Smooth muscle cell of the brain vasculature (primary cell): ENCODE data around the gene UBQLN1.

Source experiments
- DNase-seq: peaks from one replicate; pipeline ENCODE4 v3.0.0-alpha.2; 2012; ENCODE audit warnings: low read depth, low spot score

UBQLN1 gene

GRCh38 chr9:83691492-83691891 is 16.3 kb downstream of the UBQLN1 start:
- DNase-seq: no peak

- no peak for DNase-seq
Observed at GRCh38 chr9:83688921-83689320, 18.8 kb downstream of the UBQLN1 start.

- DNase-seq: no peak
Observed at GRCh38 chr9:83681490-83681889, 26.3 kb downstream of the UBQLN1 start.

DNA sequence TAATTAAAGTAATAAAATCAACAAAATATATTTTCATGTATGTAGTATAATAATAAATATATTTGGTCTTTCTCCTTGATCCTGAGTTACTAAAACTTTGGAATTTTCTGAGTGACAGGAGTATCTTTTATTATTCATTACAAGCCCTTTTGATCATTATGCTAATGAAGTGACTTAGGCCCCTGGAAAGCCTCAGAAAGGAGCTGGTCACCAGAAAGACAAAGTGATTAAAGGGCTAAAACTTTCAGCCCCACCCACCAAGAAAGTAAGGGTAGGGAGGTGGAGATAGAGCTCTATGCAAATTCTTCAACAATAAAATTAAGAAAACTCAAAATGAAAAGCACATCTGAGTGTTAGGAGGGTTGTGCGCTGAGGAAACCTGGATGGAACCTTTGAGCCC is 27.5 kb downstream of the UBQLN1 start:
- DNase-seq: no peak

DNA sequence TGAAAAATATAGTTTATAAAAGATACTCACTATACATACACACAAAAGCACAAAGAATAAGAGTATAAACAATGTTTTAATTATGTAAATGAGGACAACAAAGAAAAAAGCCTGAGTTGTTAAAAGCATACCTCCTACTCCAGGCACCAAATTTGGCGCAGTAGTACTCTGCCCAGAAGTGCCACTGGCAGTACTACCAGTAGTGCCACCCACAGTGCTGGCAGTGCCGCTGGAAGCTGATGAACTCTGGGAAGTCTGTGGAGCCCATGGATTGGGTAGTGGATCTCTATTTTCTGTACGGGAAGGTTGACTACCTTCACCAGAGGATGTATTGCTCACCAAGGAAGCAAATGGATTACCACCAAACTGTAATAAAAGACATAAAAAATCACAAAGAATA is 30.2 kb downstream of the UBQLN1 start:
- no peak for DNase-seq

- no peak for DNase-seq
Observed at GRCh38 chr9:83675466-83675865, 32.3 kb downstream of the UBQLN1 start.

DNA sequence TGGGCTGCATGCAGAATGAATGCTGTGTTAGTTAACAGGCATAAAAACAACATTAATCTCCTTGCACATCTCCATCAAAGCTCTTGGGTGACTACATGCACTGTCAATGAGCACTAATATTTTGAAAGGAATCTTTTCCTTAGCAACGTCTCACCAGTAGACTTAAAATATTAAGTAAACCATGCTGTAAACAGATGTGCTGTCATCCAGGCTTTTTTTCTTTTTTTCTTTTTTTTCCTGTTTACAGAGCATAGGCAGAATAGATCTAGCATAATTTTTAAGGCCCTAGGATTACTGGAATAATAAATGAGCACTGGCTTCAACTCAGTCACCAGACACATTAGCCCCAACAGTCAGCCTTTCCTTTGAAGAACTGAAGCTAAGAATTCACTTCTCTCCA is 36.3 kb downstream of the UBQLN1 start:
- DNase-seq: no peak

- DNase-seq: no peak
Observed at GRCh38 chr9:83670381-83670780, 37.4 kb downstream of the UBQLN1 start.

DNA sequence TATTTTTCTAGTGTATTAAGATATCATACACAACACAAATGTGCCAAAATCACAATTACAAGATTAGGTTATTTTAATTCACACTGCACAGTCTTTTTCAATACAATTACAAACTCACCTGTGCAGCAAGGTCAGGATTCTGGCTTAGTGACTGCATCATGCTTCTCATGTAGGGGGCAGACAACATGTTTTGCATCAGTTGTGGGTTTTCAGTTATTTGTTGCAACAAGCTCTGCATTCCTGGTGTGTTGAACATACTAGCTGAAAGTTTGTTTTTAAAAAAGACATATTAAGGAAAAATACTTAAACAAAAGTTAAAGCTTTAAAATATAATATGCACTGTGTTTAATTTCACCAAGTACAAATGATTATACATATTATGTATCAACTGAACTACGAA is 38.7 kb downstream of the UBQLN1 start:
- DNase-seq: no peak

DNA sequence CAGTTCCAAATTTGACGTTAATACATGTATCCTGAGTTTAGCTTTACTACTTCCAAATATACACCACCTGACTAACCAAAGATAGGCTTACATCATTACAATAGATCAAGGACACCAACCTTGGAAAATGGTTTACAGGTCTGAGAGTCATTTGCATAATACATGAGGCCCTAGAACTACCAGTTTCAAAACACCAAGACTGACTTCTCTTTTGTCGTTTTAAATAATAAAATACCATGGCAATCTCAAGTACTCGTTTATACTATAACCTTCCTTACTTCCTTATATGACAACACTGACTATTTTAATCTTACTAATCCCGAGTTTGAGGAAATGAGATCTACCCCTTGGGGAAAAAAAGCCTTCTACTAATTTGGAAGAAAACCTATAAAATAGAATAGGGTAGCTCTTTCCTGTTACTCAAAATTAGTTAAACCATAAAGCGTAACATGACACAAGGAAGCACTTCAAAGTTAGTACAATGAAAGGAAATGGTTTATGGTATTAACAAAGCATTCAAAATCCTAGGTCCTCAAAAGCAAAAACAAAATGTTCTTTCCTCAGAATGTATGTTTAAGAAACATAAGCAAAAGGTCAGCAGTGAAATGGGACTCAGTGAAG is 42.1 kb downstream of the UBQLN1 start:
- no peak for DNase-seq

- DNase-seq: no peak
Observed at GRCh38 chr9:83662933-83663332, 44.8 kb downstream of the UBQLN1 start.

GRCh38 chr9:83656952-83657351 is 50.8 kb downstream of the UBQLN1 start:
- DNase-seq: no peak

GRCh38 chr9:83656032-83656680 is 51.6 kb downstream of the UBQLN1 start:
- no peak for DNase-seq

GRCh38 chr9:83655433-83655832 is 52.3 kb downstream of the UBQLN1 start:
- DNase-seq: no peak

- no peak for DNase-seq
Observed at GRCh38 chr9:83652433-83652832, 55.3 kb downstream of the UBQLN1 start.

DNA sequence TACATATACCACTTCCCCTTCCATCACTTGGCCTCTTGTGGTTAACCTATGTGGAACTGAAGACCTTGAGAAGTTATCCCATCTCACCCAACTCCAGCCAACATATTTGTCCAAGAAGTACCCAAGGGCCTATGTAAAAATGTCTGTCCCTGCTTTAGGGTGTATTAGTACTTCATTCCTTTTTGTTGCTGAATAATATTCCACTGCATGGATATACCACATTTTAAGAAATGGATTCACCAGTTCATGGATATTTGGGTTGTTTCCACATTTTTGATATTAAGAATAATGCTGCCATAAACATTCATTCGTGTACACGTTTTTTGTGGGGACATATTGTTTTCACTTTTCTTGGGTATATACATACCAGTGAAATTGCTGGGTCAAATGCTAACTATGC is 56.2 kb downstream of the UBQLN1 start:
- DNase-seq: no peak

DNA sequence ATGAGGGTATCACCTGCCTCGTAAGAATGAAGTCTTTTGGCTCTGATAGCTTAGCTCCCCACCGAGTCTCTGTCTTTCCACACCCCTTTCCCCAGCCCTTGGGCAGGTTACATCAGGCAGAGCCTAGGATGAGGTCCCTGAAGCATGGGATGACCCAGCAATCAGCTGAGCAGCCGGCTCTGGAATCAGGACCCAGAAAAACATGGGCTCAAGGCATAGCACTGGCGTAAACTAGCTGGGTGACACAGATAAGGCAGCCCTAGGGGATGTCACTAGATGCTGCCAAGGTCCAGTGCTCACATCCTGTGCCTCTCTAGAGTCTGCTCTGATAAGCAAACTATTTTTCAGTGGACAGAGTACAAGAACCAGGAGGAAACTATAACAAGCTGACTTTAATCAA is 58.2 kb downstream of the UBQLN1 start:
- DNase-seq: no peak

DNA sequence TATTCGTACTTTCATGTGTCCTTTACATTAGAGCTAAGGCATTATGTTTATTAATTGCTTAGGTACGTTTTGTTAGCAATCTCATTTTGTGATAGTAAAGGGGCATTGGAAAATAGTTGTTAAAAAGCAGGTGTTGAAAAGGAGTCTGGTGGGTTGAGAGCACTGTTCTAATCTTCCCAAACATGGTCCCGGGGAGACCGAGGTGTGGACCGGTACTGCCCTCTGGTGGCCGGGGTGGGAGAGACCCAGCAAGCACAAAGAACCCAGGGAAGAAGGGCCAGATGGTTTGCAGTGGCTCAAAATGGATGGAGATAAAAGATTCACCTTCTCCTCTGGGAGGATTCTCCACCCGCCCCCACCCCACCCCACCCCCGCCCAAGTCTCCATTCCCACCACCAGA is 58.7 kb downstream of the UBQLN1 start:
- DNase-seq: peak; percentile 4

DNA sequence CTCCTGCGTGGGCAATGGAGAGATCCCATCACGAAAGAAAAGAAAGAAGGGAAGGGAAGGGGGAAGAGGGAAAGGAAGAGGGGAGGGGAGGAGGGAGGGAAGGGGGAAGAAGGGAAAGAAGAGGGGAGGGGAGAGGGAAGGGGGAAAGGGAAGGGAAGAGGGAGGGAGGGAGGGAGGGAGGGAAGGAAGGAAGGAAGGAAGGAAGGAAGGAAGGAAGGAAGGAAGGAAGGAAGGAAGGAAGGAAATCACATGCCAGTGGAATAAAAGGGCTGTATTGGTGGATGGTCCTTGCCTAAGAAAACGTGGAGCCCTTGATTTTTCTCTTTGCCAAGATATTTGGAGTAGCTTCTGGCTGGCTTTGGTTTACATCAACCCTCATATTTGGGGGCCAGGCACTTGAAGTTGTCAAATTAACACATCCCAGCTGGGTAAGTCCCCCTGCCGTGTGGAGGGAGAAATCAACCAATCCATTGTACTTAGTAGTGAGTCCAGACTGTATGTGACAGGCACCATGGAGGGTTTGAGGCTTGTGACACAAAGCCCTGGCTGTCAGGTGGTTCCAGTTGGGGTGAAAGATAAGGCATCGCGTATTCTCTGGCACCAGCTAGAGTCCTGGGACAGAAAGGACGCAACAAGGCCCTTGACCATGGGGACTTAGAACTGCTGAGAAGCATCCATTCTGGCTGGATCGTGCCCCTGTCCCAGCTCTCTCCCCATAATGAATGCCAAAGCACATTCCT is 61.1 kb downstream of the UBQLN1 start:
- DNase-seq: no peak

- no peak for DNase-seq
Observed at GRCh38 chr9:83642793-83643192, 65.0 kb downstream of the UBQLN1 start.

GRCh38 chr9:83639266-83639665 is 68.5 kb downstream of the UBQLN1 start:
- no peak for DNase-seq

GRCh38 chr9:83637389-83637788 is 70.4 kb downstream of the UBQLN1 start:
- DNase-seq: no peak

DNA sequence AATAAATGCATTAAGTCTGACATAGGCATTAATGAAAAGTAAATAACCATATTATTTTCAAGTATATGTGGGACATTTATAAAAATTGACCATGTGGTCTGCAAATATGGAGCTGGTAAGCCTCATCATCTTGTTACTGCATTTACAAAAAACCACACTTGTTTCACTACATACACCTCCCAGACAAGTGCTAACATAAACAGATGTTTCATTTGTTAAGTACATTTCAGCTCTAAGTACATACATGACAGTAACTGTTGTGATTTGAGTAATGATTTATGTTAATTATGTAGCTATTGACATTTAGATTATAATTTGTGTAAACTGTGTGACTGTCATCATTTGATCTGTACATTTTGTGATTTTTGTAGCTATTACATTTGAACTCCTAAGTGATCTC is 70.9 kb downstream of the UBQLN1 start:
- DNase-seq: no peak
